Kidney glomerular epithelial cell (primary cell): ENCODE results near the gene PKP1.
A peak's percentile ranks its signal among the peaks of the same experiment; 100 is the strongest.

Experiments
- DNase-seq: peaks from one replicate; lab custom pipeline; 2025; lab: John Stamatoyannopoulos, UW

The PKP1 gene

DNA sequence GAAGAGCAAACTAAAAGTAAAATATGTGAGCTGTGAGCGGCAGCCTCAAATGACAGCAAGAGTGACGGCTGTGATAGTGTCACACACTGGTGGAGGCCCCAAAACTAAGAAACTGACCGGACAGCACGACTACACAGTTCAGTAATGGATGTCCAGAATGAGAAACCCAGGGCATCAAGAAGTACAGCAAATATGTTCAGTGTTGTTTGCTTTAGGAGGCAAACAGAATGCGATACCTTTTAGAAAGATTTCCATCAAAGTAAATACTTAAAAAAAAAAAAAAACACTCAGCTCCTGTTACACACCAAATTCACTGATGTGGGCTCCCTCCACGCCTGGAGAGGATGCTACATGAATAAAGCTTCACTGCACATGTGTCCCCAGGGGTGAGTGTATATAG is 1.1 kb upstream of the PKP1 start:
- no peak for DNase-seq

DNA sequence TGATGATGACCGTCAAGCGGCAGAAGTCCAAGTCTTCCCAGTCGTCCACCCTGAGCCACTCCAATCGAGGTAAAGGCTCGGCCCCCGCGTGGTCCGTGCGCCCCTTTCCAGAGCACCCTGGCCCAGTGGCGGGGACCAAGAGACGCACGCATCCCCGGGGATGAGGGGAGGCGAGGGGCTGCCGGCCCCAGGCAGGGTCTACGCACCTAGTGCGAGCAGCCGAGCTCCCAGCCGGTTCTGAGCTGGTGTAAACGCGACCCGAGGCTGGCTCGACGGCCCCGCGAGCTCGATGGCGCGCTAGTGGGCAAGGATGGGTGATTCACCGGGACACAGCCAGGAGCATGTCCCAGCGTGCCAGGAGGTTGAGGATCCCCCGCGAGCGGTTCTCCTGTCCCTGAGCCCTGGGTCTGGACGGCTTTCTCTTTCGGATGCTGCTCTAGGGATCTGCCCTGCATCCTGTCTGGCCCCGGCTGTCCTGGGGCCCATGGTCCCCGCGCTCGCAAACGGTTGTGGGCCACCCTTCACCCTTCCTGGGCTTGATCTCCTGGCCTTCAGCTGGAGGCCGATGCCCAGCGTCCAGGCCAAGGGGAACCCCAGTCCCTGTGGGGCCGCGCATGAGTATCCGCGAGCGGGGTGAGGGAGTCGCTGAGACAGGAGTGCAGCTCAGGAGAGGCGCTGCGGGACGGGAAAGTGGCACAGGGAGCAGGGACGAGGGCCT is 689 bp downstream of the PKP1 start:
- no peak for DNase-seq

DNA sequence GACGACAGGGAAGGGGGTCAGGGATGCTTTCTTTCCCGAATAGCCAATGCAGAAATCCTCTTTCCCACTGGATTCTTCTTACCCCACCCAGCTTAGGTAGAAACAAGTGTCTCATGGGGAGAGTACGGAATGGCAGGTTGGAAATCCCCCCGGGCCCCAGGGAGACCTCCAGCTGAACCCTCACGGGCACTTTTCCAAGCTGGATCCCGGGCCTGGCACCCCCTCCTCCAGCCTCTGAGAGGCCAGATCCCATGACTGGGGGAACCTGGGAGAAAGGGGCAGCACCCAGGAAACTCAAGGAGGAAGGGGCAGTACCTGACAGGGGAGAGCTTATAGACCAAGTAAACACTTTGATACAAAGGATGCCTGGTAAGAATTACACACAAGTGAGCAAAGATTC is 1.3 kb downstream of the PKP1 start:
- DNase-seq, result no peak

DNA sequence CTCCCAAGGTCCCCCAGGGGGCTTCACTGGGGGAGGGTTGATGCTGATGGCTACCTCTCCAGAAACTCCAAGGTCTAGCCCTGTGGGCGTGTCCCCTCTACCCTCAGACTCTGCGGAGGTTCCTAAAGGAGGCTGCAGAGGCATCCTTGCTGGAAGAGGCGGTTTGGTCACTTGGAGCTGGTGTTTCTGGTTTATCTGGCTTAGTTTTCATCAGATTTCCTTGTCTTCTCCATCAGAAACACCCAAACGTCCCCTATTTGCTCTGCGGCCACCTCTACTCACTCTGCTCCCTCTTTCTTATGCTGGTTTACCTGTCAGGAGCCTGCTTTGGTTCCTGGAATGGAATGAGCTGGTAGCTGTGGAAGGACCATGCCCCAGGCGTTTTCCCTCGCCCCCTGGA is 2.5 kb downstream of the PKP1 start:
- no peak for DNase-seq

DNA sequence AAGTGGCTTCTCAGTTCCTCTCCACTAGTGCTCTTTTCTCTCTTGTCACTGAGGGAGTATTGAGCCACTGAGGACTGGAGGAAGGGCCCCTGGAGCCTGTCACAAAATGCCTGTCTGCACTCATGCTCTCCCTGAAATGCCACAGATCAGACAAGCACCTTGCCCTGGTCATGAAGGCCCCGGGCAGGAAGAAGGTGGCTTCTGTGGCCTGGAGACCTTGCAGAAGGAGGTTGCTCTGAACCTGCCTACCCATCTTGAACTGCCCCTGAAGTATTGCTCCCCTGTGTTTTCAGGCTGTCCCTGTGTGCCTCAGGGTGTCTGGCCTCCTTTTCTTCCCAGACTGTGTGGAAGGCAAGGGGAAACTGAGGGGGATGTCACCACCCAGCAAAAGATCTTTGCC is 3.1 kb downstream of the PKP1 start:
- DNase-seq, result no peak

DNA sequence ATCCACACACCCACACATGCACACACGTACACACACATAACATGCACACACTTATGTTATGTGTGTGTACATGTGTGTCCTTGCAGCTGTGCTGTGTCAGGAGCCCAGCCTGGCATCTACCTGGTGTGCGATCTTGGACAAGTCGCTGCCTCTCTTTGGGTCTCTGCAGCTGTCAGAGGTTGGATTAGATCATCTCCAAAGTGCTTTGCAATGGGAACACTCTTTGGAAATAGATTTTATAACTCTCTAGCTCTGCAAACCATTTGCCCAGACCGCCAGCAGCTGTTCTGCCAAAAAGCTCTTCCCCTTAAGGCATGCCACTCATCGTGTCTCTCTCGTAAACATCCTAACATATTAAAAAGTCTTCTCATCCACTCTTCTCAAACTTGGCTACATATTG is 4.7 kb downstream of the PKP1 start:
- DNase-seq, result no peak

DNA sequence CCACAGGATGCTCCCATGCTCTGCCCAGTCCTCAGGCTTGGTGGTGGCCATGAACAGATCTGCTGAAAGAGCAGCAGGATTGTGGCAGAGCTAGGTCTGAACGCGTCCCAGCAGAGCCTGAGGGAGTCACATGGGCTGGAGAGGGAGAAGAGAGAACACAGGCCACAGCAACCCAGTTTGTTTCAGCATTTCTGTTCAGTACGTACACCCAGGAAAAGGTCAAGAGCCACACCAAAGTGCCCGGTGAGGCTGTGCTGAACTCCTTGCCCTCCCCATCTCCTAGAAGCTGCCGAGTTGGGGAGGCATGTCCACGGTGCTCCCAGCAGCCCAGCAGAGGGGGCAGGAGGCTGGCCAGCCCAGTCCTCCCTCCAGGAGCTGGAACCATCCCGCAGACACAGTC is 5.5 kb downstream of the PKP1 start:
- no peak for DNase-seq

DNA sequence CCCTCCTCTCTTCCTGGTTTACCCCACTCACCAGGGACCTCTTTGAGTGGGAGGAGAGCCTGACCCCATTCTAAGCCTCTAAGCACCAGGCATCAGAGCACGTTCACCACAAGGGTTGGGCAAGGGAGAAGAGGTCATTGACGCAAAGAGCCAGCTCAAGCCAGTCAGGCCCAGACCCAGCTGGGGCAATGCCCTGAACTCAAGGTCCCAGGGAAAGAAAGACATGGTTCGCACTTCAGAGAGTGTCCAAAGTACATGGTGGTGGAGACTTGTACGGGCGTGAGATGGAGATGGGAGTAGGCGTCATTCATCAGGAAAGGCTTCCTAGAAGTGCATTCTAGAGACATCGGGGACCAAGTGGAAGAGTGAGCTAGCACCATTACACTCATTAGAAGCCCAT is 7.2 kb downstream of the PKP1 start:
- DNase-seq, result no peak

DNA sequence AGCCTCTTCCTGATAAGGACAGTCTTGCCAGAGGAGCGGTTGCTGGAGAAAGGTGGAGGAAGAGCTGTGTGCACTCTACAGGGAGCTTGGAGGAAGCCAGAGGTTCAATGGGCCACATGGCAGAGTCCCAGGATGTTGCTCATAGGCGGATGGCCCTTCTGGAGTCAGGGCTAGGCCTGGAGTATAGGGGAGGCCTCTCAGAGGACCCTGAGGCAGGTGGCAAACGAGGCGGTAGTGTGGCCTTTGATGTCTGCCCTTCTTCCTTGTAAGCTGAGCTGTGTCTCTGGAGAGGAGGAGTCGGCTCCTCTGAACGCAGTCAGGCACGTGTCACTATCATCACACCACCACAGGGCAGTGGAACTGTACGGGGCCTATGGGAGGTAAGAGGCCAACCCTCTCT is 8.6 kb downstream of the PKP1 start:
- no peak for DNase-seq

DNA sequence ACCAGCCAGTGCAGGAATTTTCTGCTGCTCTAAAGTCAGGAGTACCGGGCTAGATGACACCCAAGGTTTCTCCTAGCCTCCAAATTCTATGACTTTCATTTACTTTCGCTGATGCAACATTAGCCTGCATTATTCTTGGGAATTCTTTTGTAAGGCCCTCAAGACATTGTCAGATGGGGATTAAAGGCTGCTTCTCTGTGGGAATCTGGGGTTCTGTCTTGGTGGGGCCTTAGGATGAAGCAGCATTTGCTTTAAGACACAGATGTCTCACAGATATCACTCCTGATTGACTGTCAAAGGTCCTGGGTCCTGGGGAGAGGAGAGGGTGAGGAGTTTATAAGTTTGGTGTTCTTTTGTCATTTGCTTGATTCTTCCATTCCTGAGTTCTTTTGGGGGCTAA is 11.6 kb downstream of the PKP1 start:
- DNase-seq, result no peak

DNA sequence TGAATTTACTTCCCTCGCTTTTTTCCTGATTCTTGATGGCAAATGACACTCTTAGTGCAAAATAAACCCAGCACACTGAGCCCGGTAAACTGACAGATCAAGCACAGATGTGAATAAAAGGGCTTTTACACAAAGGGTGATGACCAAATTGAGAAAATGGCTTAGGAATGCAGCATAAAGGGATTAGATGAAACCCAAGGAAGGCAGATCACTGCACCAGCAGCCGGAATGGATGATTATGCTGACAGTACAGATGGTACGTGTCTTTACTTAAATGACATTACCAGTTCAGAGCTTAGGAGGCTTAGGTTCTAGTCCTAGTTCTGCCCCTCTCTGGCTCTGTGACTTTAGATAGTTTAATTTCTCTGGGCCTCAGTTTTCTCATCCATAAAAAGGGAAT is 12.0 kb downstream of the PKP1 start:
- no peak for DNase-seq

DNA sequence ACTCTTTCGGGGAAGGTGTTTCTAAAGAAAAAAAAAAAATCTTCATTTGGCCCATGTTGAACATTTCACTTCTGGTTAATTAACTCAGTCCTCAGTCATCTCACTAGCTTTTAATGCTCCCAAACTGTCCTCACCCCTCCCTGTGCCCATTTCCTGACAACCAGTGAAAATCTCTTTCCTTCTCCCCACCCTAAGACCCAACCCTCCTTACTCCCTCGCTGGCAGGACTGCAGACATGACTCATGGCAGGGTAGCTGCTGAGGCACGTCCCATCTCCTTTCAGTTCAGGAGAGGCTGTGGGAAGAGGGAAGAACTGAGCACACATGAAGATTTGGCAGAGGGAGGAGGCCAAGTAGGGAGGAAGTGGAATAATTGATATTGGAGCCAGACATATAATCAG is 12.6 kb downstream of the PKP1 start:
- peak; percentile 3 for DNase-seq

DNA sequence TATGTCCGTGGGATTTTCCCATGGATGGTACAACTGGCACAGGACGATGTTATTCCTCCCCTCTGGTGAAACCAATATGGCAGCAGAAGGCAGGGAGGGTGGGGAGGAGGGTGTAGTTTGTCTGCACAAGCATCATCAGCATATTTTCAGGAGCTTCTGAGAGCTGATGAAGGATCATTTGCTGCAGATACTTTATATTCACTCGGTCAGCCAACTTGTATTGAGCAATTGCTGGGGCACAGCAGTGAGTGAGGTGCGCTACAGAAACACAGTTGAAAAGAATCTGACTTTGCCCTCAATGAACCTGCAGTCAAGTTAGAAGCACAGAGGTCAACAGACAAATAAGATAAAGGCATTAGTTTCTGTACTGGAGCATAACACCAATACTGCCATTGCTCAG is 13.0 kb downstream of the PKP1 start:
- DNase-seq, result no peak

DNA sequence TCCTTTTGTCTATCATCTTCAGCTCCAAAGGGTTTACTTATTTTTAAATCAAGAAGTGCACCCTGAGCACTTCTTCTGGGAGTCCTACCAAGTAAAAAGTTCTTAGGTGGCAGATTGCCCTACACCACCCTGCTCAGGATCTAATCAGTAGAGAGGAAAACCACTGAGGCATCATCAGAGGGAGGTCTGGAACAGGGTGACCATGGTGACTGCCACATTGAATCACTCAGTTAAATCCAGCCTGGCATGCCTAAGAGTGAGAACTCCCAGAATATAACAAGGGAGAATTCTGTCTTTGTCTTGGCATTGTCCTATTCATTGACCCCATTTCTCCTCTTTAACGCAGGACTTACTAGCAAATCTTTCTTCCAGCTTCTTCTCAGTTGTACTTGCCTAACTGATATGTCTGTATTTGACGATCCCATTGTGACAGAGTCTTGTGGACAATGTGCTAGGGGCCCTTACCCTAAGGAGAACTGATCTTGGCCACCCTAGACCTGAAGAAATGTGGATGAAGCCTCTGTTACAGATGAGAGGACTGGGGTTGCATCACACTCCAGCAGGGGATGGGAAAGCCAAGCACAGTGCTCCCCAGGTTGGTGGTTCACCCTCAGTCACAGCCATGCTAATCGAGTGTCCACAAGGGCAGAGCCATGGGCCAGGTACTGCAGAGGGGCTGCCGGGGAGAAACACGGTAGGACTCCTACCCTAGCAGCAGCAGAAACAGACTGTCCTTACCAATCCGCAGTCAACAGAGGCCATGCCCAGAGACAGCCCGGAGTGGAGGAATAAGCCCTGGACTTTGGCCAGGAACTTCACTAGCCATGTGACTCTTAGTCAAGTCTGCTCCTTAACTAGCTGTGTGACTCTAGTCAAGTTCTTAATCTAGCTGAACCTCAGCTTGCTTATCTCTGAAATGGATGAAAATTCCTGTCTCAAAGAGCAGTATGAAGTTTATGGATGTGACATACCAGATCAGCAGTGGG is 15.4 kb downstream of the PKP1 start:
- peak; percentile 5 for DNase-seq

DNA sequence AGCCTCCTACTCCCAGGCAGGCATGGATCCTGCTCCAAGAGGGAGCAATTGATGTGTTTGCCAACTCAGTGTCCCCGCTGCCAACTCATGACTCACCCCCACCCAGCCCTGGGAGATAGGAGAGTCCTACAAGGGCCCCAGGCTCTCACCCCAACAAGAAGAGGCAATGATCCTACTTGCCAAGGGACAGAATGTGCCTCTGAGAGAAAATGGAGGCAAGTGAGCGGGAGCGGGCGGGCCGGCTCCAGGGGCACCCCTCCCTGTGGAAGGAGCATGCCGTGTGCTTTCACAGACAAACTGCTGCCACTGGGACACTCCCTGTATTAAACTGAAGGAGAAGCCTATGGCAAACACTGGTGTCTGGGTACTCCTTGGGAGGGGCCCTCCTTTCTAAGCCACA is 16.7 kb downstream of the PKP1 start:
- DNase-seq, result no peak

DNA sequence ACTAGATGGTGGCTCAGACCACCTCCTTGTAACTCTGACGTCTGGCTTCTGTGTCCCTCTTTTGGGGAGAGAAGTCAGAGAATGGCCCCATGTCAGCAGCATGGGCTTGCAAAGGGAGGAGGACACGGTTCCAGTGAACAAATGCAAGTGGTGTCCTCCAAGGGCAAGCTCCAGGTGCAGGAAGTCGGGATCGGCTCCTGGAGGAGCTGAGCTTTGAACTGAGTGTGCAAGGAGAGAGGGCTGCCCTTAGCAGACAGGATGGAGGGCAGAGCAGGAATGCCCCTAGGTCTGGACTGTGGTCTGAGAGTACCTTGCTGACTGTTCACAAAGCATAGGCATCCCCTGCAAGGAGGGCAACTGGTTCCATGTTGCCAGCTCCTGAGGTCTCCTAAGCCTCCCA is 17.3 kb downstream of the PKP1 start:
- DNase-seq, result no peak

DNA sequence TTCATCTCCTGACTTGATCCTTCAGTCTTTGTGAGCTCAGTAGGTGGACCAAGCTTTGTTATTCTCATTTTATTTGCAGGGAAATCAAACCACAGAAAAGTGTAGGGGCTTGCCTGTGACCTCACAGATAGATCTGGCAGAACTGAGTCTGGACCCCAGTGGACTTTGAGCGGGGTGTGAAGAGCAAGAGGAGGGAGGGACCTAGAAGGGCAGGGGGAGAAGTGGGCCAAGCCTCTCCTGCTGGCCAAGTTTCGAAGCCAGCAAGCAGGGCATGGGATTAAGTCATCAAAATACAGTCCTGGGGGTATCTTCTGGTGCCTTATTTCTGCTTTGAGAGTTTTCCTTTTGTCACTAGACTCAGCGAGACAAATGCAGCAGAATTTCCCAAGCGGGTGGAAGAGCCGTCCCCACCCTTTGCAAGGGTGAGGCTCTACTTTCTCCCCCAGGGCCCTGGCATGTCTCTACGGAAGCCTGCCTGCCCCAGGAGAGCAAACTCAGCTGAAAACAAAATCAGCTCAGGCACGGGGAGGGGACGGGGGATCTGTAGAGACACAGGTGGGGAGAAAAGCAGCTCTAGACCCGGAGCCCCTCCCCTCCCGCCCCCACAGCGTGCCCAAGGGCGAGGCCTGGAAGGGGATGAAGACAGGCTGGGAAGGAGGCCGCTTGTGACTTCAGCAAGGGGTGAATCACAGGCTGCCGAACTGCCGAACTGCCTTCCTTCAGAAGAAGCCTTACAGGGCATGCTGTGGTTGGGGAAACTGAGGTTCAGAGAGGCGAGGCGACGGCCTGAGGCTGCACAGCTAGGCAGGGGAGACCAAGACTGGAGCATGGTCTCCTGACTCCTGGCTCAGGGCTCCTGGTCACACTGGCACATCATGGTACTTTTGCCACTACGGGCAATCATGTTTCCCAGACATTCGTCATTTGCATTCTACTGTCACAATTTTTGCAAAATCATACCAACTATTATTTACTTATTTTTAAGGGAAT is 19.2 kb downstream of the PKP1 start:
- DNase-seq, result no peak

DNA sequence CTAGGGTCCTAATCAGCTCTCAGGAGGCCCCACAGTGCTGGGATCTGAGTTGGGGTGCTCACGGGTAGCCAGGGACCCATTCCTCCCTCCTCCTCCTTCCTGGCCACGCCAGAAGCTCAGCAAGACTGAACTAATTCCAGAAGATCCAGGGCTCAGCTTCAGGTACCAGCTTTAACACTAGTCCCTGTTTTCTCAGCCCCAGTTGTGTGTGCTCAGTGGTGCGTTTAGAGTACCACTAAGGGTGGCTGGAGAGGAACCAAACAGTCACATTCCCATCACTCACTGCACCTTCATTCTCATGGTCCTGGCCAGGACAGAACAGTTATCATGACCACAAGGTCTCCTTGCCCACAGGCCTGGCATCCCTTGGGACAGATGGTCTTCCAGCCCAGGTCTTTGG is 20.8 kb downstream of the PKP1 start:
- no peak for DNase-seq

DNA sequence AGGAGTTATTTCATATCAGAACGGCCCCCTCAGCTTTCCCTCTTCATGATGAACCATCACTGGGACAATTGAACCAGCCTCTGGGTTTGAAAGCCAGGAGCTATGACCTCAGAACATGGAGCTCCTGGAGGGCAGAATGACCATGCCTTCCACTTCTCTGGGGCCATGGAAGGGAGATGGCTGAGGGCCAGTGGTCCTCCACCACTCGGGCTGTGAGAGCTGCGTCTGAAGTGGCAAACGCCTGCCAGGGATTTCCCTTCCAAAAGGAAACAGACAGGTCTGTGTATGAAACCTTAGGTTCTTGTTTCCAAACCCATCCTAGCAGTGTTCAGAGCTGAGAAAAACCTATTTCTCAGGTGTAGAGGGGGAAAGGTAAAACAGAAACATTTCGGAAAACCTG is 22.5 kb downstream of the PKP1 start:
- DNase-seq, result no peak

DNA sequence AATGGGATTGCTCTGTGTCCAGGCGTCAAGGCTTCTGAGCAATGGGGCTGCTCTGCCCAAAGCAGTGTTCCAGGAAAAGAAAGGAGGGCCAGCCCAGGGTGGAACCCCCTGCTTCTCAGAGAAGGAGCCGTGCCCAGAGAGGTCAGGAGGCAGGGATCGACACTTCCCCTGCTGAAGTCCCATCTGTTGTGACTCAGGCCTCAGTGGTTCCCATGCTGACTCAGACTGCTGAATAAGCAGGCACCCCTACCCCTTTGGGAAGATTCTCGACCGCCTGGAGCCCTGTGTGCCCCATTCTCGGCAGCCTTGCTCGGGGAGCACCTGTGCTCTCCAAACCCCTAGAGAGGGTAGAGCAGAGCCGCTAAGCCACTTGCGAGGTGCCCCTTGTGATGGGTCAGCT is 23.9 kb downstream of the PKP1 start:
- DNase-seq, result no peak

DNA sequence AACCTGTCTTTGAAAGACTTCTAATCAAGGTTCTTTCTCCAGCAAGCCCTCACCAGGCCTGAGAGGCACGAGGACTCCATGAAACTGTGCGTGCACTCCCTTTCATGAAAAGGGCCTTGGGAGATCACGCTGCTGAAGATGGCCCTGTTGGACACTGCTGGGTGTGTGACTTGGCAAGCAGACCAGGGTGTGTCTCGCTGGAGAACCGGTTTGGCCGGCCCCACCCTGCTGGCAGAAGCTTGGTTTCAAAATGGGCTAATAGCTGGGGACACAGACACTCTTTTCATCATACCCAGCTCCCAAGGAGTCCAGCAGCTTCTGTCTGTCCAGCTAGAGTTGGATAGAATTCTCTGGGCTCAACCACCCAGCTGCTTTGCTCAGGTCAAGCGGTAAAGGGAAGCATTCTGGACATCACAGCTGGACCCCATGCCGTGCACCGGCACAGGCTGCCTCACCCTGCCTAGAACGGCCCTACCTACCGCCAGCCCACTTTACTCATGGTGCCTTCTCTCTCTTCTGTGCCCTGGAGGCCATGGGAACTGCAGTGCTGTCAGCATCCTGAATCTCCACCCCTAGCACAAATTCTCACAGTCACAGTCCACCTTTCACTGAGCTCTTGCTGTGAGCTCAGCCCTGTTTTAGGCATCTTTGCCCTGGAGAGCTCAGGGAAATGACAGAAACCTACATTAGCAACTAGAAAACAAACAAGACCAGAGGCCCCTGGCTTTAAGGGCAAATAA is 24.6 kb downstream of the PKP1 start:
- no peak for DNase-seq

DNA sequence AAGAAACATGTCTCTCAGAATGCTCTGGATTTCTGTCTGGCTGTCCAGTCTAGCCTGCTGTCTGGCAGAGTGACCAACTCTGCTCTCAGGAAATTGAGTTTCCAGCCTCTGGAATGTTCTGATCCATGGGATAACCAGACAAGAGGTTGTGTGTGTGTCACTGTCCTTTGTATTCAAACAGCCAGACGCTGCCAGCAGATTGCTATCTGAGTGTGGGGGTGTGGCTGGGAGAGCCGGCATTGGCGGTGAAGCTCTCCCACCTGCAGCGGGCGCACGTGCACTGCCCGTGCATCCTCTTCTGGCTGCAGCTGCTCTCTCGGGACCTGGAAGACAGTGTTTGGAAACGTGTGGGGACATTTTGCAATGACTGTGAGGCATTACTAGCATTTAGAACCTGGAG is 26.1 kb downstream of the PKP1 start:
- peak; percentile 25 for DNase-seq
